ENCODE results near the gene MGMT.

- TF ChIP-seq CTCF (IDR thresholded peaks at IDR 0.05) (no peak), ZFX (IDR thresholded peaks at IDR 0.05; ENCODE audit: borderline replicate concordance) (no peak)
Measured at GRCh38 chr10:129793479-129793878, 326.4 kb downstream of the MGMT start.

Data from 22Rv1 (cell line).